PC-3 (cell line): ENCODE results near the gene ADAM12.

ENCODE experiments used
- CTCF ChIP-seq: fragments of 300-600 bp; sonication (generic); conservative IDR thresholded peaks from 2 replicates; pipeline ENCODE4 v1.5.1; 2017; ENCODE audit warnings: antibody characterized with exemption, low read depth, mild to moderate bottlenecking, low read length
- EZH2 ChIP-seq: fragments of 300-600 bp; sonication (generic); IDR thresholded peaks from one replicate; pipeline ENCODE4 v1.6.1; 2017; ENCODE audit warnings: antibody characterized with exemption, mild to moderate bottlenecking, low read length; ENCODE audit not compliant: unreplicated experiment

GRCh38 chr10:126170776-126171175 is 217.5 kb downstream of the ADAM12 start:
- no peak for TF ChIP-seq CTCF
- no peak for TF ChIP-seq EZH2
